ENCODE measurements around the gene RBP4.
"Not testable (repeated sequence)": the region's sequence is repeated elsewhere in the genome, so short reads cannot be mapped to it uniquely, and the experiment has no call there.

RBP4 gene

GRCh38 chr10:93565446-93565845 is 35.6 kb downstream of the RBP4 start:
- no peak for DNase-seq

DNA sequence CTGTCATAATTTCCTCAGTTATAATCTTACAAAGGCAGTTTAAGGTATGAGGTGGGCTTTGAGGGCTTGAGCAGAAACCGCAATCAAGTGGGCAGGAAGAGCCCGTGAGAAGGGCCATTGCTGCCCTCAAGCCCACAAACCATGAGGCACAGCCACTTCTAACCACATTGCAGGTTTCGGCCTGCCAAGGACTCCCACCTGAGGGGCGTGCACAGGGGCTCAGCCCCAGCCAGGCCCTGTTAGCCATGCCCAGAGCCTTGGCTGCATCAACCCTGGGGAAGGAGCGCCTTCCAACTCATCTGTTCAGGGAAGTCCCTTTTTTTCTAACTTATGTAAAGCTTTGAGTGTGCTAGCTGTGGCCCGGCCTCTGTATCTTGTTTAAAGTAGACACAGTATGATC is 40.5 kb downstream of the RBP4 start:
- no peak for DNase-seq

DNA sequence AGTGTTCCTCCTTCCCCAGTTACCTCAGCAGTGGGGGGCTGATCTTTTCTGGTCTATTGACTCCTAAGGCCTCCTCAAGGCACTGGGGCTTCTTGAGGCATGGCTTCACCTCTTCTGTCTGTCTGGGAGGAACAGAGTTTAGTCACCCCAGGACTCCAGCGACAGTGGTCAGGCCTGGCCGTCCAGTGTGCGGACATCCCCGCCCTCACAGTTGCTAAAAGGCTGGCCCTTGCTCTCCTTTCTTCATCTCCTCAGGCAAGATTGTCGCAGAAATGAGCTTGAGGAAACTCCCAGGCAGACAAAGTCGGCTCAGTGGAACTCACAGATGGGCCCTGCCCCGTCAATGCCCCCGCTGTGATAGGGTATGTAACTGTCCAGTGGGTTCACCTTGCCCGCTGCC is 41.5 kb downstream of the RBP4 start:
- DNase-seq: no peak

DNA sequence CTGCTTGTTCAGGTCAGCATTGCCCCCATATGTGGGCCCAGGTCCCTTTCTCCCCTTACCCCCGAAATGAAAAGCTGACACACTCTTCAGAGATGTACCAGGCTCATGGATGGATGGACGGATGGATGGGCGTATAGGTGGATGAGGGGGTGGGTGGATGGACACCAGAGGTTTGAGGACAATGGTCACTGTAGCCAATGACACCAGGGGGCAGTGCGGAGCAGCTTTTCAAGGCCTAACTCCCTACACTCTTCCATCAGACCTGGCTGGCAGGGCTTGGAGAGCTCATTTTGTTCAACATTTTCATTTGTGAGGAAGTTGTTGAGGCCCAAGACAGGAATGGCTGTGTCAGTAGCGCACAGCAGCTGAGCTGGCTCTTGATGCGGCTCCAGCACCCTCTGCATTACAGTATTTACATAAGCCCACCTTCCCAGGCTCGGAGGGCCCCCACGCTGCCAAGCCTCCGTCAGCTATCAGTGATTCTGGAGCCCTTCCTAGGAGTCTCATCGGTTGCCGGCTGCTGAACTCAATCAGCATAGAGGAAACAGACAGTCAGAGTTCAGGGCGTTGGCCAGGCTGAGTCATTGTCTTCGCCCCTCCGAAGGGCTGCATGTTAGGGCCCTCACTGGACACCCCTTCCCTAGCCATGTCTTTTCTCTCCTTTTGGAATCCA is 46.1 kb downstream of the RBP4 start:
- DNase-seq: peak in 1 of 2 experiments; percentile 32

DNA sequence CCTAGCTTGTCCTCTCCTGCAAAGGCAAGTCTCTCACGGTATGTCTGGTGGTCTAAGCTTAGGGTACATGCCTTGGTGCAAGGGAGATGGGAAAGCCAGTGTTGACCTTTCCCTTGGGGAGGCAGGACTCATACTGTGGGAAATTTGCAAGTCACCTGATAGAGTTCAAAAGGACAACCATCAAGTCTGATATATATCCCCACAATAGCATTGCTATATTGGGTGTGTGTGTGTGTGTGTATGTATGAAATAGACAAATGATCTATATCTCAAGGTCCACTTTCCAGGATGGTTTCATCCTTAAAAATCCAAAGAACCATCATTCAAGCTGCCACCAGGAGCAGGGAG is 46.7 kb downstream of the RBP4 start:
- no peak for DNase-seq

DNA sequence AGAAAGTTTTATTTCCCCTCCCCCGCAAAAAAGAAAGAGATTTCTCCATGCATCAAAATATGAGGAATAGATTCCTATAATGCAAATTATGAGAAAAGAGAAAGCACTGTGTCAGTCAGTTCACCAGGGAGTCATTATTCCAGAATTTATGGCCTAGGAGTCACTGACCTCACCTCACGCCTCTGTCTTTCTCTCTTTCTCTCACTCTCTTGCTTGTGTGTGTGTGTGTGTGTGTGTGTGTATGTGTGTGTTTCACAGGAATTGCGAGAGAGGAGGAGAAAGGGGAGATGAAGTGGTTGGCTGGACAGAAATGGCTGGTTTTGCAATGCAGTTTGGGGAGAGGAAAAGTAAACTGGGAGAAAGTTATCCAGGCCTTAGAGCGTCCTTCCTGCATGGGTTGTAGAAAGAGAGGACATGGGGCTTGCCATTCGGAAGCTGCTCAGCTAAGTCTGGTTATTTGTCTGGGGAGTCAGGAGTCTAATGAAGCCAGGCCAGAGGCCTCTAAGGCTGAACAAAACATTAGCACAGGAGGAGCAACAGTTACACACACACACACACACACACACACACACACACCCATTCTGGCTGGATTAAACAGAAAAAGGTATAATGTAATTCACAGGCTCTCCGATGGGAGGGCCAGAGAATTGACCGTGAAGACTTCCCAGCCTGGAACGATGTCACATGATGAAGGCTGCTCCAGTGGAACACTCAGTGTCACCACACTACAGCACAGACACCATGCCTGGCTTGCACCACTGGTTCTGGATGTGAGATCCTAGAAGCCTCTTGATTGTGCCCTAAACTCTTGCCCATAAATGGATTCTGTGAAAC is 47.3 kb downstream of the RBP4 start:
- DNase-seq: no peak

DNA sequence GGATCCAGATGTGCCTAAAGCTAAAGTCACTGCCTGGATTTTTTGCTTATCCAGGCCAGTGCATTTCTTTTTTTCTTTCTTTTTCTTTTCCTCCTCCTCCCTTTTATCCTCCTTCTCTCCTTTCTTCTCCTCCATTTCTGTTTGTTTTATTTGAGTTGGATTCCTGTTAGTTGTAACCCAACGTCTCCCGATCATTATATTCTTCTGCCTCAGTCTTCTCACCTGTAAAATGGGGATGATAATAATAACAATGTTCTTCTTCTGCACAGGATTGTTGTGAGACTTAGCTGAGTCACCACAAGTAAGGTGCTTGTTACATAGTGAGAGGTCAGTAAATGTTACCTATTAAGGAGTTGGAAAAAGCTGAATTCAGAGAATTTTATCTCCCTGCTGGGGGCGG is 48.3 kb downstream of the RBP4 start:
- no peak for DNase-seq

DNA sequence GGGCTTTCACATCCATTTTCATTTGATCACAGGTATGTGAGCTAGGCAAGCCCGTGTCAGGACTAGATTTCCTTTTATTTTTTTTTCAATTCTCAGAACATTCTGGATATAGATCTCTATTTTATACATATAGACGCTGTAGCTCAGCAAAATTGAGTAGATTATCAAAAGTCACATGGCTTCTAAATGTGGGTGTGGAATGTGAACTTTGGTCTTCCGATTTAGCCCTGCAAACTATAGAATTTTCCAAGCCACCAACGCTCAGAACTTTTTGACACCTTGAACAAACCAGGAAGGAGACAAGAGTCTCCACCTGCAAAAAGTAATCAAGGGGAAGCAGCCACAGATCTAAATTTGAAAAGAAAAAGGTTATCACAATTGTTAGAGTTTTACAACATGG is 50.4 kb downstream of the RBP4 start:
- DNase-seq: no peak

DNA sequence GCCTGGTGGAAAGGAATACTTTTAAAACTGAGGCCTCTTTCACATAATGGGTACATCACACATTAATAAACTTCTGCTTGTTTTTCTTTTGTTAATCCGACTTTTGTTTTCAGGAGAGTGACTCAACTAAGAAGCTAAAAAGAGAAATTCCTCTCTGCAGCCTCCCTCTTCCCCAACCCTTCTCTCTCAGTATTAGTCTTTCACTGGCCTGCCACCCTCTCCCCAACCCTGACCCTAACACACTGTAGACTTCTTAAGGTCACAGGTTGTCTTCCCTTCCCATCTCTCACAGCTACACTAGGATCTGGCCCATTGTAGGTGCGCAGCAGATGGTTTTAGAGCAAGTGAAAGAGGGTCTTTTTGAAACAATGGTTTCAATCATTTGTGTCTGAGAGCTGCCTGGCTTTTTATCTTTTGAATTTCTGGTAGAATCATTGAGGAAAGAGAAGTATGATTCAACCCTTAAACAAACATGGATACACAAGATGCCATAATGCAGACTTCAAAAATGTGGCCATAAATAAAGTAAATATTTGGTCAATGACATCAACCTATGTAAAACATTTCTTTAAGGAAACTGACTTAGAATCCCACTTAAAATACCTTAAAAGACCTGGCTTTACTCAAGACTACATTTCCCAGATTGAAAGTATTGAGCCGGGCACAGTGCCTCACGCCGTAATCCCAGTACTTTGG is 52.5 kb downstream of the RBP4 start:
- no peak for DNase-seq

GRCh38 chr10:93547522-93547921 is 53.5 kb downstream of the RBP4 start:
- DNase-seq: no peak

DNA sequence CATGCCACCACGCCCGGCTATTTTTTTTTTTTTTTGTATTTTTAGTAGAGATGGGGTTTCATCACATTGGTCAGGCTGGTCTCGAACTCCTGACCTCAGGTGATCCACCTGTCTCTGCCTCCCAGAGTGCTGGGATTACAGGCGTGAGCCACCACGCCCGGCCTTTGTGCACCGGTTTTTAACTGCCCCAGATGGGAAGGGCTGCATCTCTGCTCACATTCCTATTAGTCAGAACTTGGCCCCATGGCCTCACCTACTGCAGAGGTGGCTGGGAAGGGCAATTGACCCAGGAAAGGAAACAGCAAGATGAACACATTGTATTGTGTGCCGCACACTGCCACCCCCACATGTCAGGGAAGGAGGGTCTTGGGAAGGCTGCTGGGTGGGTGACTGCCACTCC is 54.0 kb downstream of the RBP4 start:
- DNase-seq: not testable (repeated sequence)

DNA sequence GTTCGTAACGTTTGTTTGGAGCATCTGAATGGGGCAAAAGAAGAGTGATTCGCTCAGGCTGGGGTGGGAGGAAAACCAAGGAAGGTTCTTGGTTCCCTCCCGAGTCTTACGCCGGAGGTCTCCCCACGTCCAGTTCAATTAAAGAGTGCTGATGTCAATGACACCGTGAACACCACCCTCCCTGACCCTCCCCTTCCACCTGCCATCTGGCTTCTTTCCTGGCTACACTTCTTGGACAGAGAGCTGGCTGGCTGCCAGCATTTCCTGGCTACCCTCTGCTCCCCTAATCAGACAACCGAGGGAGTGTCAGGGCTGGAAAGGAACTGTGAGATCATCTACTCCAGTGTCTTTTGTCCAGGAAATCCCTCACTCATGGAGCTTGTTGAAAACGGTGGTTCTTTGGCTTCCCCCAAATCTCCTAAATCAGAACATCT is 58.7 kb downstream of the RBP4 start:
- DNase-seq: peak in 1 of 2 experiments; percentile 12
